NCI-H128 (cell line): ENCODE measurements around the gene ZFR.
A peak's percentile ranks its signal among the peaks of the same experiment; 100 is the strongest.

ENCODE experiments used
- DNase-seq: peaks from one replicate; lab custom pipeline; 2025; ENCODE audit not compliant: unreplicated experiment; lab: John Stamatoyannopoulos, UW

The ZFR gene

DNA sequence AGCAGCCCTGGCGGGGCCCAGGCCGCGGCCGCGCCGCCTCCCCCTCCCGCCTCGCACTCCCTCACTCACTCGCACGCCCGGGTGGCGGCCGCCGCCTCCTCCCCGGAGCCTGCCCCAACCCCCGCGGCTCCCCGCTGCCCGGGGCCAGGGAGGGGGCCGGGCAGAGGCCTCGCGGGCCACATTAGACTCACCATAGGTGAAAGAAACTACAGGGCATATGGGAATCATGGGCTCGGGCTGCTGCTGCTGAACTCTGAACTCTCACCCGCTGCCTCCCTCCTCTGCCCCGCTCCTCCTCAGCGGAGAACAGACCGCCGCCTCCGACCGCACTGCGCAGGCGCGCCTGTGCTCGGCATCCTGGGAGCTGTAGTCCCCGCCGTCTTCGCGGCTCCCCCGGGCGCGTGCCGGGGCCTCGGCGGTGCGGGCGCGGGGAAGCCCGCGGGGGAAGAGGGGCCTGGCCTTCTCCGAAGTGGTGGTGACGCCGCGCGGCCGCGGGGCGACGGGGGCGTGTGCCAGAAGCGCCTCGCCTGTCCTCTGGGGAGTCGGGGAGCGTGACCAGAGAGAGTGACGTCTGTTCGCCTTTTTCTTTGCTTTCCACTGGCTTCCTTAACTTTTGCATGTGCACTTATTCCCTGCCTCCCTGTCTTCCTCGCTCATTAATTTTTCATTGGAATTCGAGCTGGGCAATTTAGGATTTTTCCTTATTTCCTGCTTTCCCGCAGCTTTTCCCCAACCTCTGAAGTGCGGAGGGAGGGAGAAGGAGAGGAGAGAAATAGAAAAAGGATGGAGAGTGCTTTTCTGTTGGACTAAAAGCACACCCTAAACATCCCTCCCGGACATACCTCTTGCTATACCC is at the start of gene ZFR:
TSS of gene ZFR (minus strand) at position 310 of the 856 bp plus-strand sequence. CDS start at position 228, 82 bp downstream.
- peak; percentile 65 for DNase-seq

DNA sequence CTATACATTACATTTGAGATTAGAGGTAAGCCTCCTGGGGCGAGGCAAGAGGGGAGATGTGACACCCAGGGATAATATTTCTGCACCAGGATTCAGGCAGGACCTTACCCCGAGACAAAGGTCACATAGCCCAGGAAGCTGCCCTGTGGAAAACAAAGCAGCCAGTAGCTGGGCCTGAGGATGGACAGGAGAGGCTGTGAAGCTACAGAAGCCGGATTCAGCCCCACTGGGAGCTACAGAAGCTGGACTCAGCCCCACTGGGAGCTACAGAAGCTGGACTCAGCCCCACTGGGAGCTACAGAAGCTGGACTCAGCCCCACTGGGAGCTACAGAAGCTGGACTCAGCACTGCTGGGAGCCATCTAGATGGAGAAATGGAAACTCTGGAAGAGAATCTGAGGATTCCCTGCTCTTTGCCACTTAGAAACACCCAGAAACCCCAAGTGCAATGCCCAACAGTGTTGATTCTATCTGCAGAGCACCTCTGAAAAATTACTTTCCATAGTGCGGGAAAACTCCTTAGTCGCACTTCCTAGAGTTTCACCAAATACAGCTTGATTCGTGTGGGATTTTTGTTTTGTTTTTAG is 46.5 kb upstream of the ZFR start:
- DNase-seq: no peak

DNA sequence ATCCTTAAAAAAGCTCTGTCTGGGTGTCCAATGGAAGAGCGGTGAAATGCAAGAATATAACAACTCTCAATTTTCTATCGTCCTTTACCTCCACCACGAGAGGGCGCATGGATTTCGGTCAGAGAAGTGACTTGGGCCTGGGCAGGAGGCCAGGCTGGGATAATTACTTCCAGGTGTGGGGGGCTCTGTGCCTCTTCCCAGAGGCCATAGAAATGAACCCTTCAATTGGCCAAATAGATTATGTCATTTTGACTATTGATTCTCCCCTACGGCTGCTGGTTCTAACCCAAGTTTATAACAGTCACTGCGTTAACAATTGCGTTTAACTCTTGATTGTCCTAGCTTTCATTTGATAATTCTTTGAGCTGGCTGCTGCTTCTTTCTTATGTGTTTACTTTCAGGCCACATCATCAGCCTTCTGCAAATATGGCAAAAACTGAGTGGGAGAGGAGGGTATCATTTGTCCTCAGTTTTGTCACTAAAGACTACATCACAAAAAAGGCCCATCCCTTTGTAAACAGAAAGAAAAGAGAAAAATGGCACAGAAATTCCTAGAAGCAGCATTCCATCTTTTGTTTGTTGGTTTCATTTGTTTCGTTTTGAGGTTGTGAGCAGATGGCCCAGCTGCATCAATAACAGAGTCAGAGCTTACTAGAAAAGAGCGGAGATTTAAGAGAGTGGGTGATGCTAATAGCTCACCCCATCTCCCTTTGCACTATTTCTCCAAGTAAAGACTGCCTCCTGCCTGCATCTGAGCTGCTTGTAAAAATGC is 45.4 kb upstream of the ZFR start:
- peak; percentile 93 for DNase-seq

DNA sequence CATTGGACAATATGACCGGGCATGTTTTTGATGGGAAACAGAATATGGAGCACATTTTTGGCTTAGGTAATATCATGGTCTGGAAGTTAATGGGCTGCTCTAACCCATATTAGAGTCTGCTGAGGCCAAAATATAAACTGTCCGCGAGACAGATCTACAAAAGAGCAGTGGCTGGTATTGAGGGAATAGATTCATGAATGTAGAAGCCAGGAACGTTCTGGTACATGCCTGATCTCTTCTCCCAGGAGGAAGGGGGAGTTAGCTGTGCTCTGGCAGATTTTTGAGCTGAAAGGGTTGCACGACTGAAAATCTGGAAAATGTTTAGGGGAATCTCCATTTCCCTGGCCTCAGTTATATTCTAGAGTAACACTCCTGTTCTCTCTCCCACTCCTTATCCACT is 42.9 kb upstream of the ZFR start:
- DNase-seq: no peak

DNA sequence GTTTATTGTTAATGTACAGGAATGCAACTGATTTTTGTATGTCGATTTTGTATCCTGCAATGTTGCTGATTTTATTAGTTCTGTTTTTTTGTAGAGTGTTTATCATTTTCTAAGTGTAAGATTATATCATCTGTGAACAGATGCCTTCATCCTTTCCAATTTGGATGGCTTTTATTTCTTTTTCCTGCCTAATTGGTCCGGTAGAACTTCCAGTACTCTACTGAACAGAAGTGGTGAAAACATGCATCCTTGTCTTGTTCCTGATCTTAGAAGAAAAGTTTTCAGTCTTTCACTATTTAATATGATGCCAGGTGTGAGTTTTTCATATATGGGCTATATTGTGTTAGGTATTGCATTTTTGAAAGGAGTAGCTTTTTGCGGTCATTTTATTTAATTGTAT is 42.5 kb upstream of the ZFR start:
- DNase-seq: no peak

DNA sequence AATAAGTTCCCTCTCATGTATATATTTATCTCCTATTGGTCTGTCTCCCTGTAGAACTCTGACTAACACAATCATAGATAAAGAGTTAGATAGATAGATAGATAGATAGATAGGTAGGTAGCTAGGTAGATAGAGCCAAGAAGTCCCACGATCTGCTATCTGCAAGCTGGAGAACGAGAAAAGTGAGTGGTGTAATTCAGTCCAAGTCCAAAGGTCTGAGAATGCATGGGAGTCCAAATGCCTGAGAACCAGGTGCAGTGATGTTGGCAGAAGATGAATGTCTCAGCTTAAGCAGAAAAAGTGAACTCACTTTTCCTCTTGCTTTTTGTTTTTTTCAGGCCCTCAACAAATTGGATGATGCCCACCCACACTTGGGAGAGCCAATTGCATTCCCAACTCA is 37.7 kb upstream of the ZFR start:
- no peak for DNase-seq

DNA sequence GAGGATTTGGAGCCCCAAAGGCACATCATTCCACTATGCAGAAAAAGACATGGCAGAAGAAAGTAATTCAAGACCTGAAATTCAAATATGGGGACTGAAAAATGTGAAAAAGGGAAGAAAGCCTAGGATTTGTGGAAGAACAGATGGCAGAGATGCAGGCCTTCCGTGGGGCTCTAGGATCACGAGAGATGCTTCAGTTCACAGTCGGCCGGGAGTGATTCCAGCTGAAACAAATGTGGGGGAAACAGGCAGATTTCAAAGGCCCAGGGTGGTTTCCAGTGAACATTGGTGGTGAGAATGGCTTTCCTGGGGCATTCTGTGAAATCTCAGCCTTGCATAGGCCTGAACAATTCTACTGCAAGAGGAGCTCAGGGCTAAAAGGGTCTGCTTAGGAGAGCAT is 34.6 kb upstream of the ZFR start:
- DNase-seq: no peak

DNA sequence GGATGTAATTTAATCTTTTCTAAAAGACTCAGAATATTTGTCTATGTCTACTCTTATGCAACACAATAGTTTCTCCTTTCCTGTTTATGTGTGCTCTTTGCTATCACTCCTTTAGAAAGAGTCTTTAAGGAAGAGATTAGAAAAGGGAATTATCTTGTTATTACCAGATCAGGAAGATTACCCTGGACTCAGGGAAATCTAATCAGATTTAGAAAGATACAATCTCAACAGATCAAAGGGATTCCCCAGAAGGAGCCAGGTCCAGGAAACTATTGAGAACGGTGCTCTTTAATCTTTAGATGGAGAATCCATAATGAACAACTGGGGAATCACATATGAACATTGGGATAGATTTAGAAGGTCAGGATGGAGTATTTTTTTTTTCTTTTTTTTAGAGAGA is 32.4 kb upstream of the ZFR start:
- no peak for DNase-seq

DNA sequence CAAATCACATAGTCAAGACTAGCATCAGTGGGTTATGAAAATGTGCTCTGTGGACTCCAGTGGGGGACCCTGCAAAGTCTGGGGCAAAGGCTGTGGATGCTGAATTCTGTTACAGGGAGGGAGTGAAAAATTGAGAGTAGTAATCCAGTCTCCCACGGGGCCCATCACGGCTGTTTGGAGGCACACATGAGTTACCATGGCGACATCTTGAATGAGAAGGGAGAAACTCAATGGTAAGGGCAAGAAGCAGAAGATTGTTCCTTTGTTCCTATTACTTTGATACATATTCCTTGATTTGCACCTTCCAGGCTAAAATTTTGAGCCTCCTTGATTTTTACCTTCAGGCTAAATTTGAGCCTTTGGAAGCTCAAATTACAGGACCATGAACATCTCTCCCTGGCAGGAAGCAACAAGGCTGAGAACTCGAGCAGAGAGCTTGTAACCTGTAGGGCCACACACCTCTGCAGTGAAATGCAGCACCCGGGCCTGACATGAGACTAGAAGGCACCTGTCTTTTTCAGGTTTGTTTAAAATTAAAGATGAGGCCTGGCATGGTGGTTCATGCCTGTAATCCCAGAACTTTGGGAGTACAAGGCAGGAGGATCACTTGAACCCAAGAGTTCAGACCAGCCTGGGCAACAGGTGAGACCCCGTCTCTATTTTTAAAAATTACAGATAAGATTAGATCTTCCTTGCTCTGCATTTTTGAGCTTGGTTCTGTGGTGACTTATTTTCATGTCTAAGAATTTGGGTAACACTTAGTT is 31.0 kb upstream of the ZFR start:
- DNase-seq: no peak

DNA sequence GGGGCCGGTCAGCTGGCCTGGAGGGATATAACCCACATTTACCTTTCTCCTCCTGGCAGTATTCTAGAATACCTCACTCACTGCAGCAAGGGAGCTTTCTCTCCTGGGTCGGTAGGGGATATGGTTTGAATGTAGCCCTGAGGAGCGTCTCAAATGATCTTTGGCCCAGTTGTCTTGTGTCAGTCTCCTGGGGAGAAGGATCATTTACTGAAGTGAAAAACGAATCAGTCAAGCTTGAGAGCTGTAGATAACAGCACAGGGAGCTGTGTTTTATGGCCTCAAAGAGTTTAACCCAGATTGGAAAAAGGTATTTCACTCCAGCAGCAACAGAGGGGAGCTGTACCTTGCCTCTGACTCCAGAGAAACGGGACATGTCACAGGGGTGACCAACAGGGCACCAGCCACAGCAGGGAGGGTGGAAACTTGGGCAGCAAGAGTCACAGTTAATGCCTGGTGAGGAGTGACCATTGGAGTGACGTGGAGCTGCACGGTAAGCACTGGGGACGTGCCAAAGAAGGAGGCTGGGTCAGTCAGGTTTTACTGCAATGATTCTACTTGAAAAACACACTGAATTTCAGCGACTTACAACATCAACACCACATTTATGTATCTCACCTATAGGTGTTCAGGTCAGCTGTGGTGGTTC is 29.8 kb upstream of the ZFR start:
- DNase-seq: no peak

DNA sequence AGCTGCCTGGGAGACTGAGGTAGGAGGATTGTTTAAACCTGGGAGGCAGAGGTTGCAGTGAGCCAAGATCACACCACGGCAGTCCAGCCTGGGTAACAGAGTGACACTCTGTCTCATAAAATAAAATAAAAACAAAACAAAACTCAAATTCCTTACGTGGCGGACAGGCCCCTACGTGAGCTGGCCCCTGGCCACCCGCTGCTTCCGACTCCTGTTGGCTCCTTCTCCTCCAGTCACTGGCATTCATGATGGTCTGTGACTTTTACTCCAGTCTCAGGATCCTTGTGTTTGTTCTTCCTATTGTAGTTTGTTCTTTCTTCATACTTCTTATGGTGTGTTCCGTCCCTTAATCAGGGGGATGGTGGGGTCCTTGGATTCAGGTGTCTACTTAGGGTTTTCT is 28.5 kb upstream of the ZFR start:
- DNase-seq: no peak

DNA sequence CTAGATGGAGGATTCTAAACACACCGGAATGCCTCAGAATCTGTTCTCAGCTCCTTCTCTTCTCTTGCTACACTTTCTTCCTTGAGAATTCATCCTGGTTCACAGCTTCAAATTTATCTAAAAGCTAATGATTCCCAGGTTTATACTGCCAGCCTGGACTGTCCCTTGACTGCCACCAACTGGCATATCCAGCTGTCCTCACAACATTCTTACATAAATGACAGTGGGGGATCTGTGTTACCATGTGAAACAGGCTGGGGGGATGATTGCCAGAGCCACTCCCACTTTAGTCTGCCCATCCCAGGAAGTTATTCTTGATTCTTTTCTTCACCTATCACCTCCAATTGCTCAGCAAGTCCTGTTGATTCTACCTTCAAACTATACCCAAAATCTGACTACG is 27.2 kb upstream of the ZFR start:
- DNase-seq: no peak

DNA sequence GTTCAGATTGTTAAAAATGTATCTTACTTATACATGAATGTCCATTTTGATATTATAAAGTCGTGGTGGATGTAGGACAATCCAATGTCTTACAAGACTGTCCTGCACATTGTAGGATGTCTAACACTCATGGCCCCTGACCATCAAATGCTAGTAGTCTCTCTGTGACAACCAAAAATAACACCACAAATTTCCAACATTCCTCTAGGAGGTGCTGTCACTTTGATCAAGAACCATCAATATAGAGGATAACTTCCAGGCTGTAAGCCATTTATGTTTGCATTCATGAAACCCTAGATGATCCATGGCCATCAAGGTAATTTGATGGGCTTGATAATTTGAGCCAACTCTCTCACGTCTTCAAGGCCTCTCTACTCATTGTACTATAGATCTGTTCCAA is 20.5 kb upstream of the ZFR start:
- DNase-seq: no peak

DNA sequence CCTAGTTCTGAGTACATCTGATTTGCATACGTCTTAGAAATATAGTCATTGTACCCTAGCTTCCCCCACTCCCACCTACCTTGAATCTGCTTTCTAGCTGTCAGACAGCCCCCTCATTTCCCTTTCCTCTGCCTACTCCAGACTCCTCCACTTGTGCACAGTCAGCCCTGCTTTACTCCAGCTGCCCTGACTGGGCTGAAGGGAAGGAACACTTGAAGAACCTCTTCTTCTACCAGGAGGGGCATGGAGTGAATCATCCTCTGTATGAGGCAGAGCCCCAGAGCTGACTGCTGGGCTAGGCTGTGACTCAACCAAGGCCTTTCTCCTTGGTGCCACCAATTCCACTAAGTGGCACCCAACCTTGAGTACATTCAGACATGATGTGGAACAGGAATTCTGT is 18.1 kb upstream of the ZFR start:
- no peak for DNase-seq

DNA sequence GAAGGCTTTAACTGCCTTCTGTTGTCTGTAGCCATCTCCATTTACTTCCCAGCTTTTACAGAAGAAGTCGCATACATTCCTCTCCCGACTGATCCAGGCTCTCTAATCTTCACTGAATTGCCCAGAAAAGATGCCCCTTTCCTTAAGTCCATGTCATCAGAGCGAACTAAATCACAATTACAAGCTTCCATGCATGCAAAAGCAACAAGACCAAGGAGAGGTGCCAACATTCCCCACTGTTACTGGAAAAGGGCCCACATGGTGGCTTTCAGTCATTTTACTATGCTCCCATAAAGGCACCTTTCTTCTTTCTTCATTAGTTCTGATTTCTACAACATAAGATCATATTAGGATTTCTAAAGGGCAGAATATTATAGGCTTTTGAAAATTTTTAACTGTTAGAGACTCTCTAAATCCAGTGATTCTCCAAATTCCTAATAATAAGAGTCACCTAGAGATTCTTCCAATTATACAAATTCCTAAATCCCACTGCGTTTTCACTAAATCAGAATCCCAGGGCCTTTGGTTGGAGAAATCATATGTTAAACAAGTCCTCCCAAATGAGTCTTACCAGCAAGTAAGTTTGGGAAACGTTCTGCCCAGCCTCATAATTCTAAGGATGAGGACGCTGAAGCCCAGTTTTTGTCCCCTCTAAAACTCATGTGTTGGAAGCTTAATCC is 17.0 kb upstream of the ZFR start:
- DNase-seq: no peak

DNA sequence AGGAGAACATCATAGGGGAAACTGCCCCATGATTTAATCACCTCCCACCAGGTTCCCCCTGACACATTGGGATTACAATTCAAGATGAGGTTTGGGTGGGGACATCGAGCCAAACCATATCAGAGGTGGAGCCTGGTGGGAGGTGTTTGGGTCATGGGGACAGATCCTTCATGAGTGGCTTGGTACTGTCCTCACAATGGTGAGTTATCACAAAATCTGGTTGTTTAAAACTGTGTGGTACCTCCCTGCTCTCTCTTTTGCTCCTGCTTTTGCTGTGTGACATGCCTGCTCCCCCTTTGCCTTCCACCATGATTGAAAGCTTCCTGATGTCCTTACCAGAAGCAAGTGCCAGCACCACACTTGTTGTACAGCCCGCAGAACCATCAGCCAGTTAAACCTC is 16.2 kb upstream of the ZFR start:
- no peak for DNase-seq

DNA sequence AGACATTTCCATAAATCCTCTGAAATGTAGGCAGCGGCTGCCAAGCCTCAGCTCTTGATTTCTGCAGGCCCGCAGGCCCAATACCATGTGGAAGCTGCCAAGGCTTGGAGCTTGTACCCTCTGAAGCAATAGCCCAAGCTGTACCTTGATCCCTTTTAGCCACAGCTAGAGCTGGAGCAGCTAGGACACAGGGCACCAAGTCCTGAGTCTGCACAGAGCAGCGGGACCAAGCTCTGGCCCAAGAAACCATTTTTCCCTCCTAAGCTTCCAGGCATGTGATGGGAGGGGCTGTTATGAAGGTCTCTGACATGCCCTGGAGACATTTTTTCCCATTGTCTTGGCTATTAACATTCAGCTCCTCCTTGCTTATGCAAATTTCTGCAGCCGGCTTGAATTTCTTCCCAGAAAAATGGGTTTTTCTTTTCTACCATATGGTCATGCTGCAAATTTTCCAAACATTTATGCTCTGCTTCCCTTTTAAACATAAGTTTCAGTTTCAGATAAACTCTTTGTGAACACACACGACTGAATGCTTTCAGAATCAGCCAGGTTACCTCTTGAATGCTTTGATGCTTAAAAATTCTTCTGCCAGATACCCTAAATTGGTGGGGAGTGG is 14.4 kb upstream of the ZFR start:
- DNase-seq: no peak

DNA sequence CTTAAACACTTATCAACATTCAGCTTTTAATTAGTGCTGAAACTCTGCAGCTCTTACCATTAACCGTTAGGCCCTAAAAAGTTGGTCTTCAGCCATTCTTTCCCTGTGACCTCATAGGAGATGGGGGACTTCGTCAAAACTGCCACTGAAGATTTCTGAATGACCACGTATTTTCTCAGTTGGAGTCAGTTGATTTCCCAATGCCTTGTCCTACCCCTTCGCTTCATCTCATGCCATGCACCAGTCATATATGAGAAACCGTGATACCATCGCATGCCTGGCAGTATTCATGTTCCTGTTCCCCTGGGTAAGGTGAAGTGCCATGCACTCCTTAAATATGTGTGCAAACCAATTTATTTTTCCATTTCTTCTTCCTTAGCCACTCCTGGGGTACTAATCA is 10.8 kb upstream of the ZFR start:
- DNase-seq: no peak

DNA sequence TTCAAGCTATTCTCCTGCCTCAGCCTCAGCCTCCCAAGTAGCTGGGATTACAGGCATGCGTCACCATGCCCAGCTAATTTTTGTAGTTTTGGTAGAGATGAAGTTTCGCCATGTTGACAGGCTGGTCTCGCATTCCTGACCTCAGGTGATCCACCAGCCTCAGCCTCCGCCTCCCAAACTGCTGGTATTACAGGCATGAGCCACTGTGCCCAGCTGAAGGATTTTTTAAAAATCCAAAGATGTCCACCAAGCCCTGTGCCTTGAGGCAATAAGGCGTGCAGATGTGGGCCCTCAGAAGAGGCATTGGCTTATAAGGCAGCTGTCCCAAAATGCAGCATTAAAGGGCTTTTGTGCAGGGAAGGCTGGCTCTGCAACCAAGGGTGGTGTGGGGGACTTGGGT is 10.3 kb upstream of the ZFR start:
- no peak for DNase-seq

DNA sequence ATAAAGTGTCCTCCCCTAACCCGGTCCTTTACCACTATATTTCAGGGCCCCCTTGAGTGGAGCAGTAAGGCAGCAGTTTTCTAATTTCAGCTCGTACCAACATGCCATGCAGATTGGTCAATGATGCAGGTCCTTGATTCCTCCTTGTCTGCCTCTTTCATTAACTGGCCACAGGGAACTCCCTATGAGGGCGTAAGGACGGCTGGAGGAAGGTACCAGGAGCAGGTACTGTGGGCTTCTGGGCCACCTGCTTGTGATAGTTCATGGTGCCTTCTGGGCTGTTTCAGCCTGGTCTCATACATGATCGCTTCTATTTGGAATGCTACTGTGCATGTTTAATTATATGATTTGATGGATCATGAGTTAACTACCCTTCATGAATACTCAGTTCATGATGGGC is 9.4 kb upstream of the ZFR start:
- no peak for DNase-seq
